Measurements from ENCODE around the gene EIF1AX.

The EIF1AX gene

GRCh38 chrX:20159797-20160385, 18.3 kb upstream of the EIF1AX start:
- H3K36me3 ChIP-seq (ENCODE audit: insufficient read depth, low read length) = peaks cover 7% of the 10 kb centered on the region; the same call in 1 of the 2 replicates
- H3K27ac ChIP-seq = no peak overlapping the region
- no peak overlapping the region for H3K4me3 ChIP-seq
- no peak for TF ChIP-seq FOXP2 (optimal IDR thresholded peaks at IDR 0.05; ENCODE audit: control extremely low read depth, extremely low read length, insufficient read depth)
- TF ChIP-seq EZH2 (IDR thresholded peaks at IDR 0.05) = no peak
- no peak for TF ChIP-seq POLR2AphosphoS5 (IDR thresholded peaks at IDR 0.05; ENCODE audit: borderline replicate concordance, low read depth, low read length)
- H3K9ac ChIP-seq (ENCODE audit: insufficient read length) = no peak overlapping the region
- H3K9me3 ChIP-seq (ENCODE audit: low read depth, low read length) = no peaks in the 10 kb centered on the region
- no peak for DNase-seq (ENCODE audit: low read depth, low spot score)

GRCh38 chrX:20151689-20152088, 10.1 kb upstream of the EIF1AX start:
- no peak overlapping the region for H3K27ac ChIP-seq
- DNase-seq (ENCODE audit: low read depth, low spot score) = no peak
- H3K4me3 ChIP-seq = no peak overlapping the region
- H3K9me3 ChIP-seq (ENCODE audit: low read depth, low read length) = no peaks in the 10 kb centered on the region
- TF ChIP-seq EZH2 (IDR thresholded peaks at IDR 0.05) = no peak
- TF ChIP-seq FOXP2 (optimal IDR thresholded peaks at IDR 0.05; ENCODE audit: control extremely low read depth, extremely low read length, insufficient read depth) = no peak
- TF ChIP-seq POLR2AphosphoS5 (IDR thresholded peaks at IDR 0.05; ENCODE audit: borderline replicate concordance, low read depth, low read length) = no peak
- no peak overlapping the region for H3K9ac ChIP-seq (ENCODE audit: insufficient read length)
- peaks cover 10% of the 10 kb centered on the region; the same call in 1 of the 2 replicates for H3K36me3 ChIP-seq (ENCODE audit: insufficient read depth, low read length)

GRCh38 chrX:20149326-20149725, 7.7 kb upstream of the EIF1AX start:
- H3K4me3 ChIP-seq = no peak overlapping the region
- no peak overlapping the region for H3K27ac ChIP-seq
- no peak overlapping the region for H3K9ac ChIP-seq (ENCODE audit: insufficient read length)
- H3K36me3 ChIP-seq (ENCODE audit: insufficient read depth, low read length) = 0 out of 2 replicates have a peak, but pooled peaks cover under 1% of the 10 kb centered on the region
- TF ChIP-seq EZH2 (IDR thresholded peaks at IDR 0.05) (no peak), POLR2AphosphoS5 (IDR thresholded peaks at IDR 0.05; ENCODE audit: borderline replicate concordance, low read depth, low read length) (no peak), FOXP2 (optimal IDR thresholded peaks at IDR 0.05; ENCODE audit: control extremely low read depth, extremely low read length, insufficient read depth) (no peak)
- H3K9me3 ChIP-seq (ENCODE audit: low read depth, low read length) = no peaks in the 10 kb centered on the region
- DNase-seq (ENCODE audit: low read depth, low spot score) = no peak

GRCh38 chrX:20147561-20147960, 5.9 kb upstream of the EIF1AX start:
- Histone ChIP-seq H3K4me3 (no peak overlapping the region), H3K9me3 (ENCODE audit: low read depth, low read length) (no peaks in the 10 kb centered on the region), H3K27ac (no peak overlapping the region), H3K36me3 (ENCODE audit: insufficient read depth, low read length) (no peaks in the 10 kb centered on the region), H3K9ac (ENCODE audit: insufficient read length) (no peak overlapping the region)
- TF ChIP-seq FOXP2 (optimal IDR thresholded peaks at IDR 0.05; ENCODE audit: control extremely low read depth, extremely low read length, insufficient read depth) (no peak), POLR2AphosphoS5 (IDR thresholded peaks at IDR 0.05; ENCODE audit: borderline replicate concordance, low read depth, low read length) (no peak), EZH2 (IDR thresholded peaks at IDR 0.05) (no peak)
- no peak for DNase-seq (ENCODE audit: low read depth, low spot score)

DNA sequence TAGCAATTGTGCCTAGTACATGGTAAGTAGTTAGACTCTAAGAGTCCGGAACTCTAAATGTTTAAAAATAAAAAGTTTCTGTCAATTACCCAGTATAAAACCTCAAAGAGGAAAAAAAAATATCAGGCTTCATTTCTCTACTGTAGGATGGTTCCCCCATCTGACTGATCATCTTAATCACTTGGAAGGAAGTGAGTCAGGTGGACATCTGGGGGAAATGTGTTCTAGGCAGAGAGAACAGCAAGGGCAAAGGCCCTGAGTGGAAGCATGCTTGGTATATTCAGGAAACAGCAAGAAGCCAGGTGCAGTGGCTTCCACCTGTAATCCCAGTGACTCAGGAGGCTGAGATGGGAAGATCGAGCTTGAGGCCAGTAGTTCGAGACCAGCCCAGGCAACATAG, 2.9 kb upstream of the EIF1AX start:
- TF ChIP-seq EZH2 (IDR thresholded peaks at IDR 0.05) = no peak
- no peak for TF ChIP-seq POLR2AphosphoS5 (IDR thresholded peaks at IDR 0.05; ENCODE audit: borderline replicate concordance, low read depth, low read length)
- no peak for TF ChIP-seq FOXP2 (optimal IDR thresholded peaks at IDR 0.05; ENCODE audit: control extremely low read depth, extremely low read length, insufficient read depth)
- Histone ChIP-seq H3K4me3 (no peak overlapping the region), H3K36me3 (ENCODE audit: insufficient read depth, low read length) (peaks cover 11% of the 10 kb centered on the region), H3K27ac (no peak overlapping the region), H3K9ac (ENCODE audit: insufficient read length) (no peak overlapping the region), H3K9me3 (ENCODE audit: low read depth, low read length) (no peaks in the 10 kb centered on the region)
- DNase-seq (ENCODE audit: low read depth, low spot score) = no peak

DNA sequence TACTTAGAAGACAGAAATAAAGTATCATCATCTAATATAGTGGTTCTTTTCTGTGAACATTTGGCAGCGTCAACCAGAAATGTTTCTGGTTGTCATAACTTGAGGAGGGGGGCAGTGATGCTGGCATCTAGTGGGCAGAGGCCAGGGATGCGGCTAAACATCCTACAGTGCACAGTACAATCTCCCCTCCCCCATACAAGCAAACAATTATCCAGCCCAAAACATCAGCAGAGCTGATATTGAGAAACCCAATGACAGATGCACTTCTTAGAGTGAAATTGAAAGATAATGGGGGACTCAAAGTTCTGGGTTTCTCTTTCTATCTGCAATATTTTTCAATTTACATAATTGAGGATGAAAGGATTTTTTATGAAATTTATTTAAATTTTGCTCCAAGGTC, 1.9 kb upstream of the EIF1AX start:
- Histone ChIP-seq H3K9me3 (ENCODE audit: low read depth, low read length) (no peaks in the 10 kb centered on the region), H3K27ac (no peak overlapping the region), H3K9ac (ENCODE audit: insufficient read length) (no peak overlapping the region), H3K4me3 (no peak overlapping the region), H3K36me3 (ENCODE audit: insufficient read depth, low read length) (peaks cover 20% of the 10 kb centered on the region)
- DNase-seq (ENCODE audit: low read depth, low spot score) = no peak
- TF ChIP-seq EZH2 (IDR thresholded peaks at IDR 0.05) = no peak
- no peak for TF ChIP-seq POLR2AphosphoS5 (IDR thresholded peaks at IDR 0.05; ENCODE audit: borderline replicate concordance, low read depth, low read length)
- no peak for TF ChIP-seq FOXP2 (optimal IDR thresholded peaks at IDR 0.05; ENCODE audit: control extremely low read depth, extremely low read length, insufficient read depth)

DNA sequence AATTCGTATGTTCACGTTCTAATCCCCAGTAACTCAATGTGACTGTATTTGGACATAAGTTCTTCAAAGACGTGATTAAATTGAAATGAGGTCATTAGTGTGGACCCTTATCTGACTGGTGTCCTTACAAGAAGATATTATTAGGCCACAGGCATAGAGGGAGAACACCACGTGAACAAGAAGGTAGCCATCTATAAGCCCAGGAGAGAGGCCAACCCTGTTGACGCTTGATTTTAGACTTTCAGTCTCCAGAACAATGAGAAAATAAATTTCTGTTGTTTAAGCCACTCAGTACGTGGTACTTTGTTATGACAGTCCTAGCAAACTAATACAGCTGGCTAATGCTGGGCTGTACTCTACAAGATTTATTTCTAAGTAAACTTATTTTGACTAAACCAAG, 1.5 kb upstream of the EIF1AX start:
- DNase-seq (ENCODE audit: low read depth, low spot score) = no peak
- Histone ChIP-seq H3K9ac (ENCODE audit: insufficient read length) (no peak overlapping the region), H3K27ac (no peak overlapping the region), H3K9me3 (ENCODE audit: low read depth, low read length) (no peaks in the 10 kb centered on the region), H3K36me3 (ENCODE audit: insufficient read depth, low read length) (peaks cover 24% of the 10 kb centered on the region), H3K4me3 (no peak overlapping the region)
- TF ChIP-seq POLR2AphosphoS5 (IDR thresholded peaks at IDR 0.05; ENCODE audit: borderline replicate concordance, low read depth, low read length) = no peak
- TF ChIP-seq FOXP2 (optimal IDR thresholded peaks at IDR 0.05; ENCODE audit: control extremely low read depth, extremely low read length, insufficient read depth) = no peak
- TF ChIP-seq EZH2 (IDR thresholded peaks at IDR 0.05) = no peak

GRCh38 chrX:20140420-20140819, 1.2 kb downstream of the EIF1AX start:
- no peak for DNase-seq (ENCODE audit: low read depth, low spot score)
- Histone ChIP-seq H3K27ac (no peak overlapping the region), H3K4me3 (peak overlapping the region; percentile 90), H3K36me3 (ENCODE audit: insufficient read depth, low read length) (peaks cover 50% of the 10 kb centered on the region), H3K9me3 (ENCODE audit: low read depth, low read length) (no peaks in the 10 kb centered on the region), H3K9ac (ENCODE audit: insufficient read length) (peak overlapping the region; percentile 97)
- TF ChIP-seq EZH2 (IDR thresholded peaks at IDR 0.05) (no peak), POLR2AphosphoS5 (IDR thresholded peaks at IDR 0.05; ENCODE audit: borderline replicate concordance, low read depth, low read length) (no peak), FOXP2 (optimal IDR thresholded peaks at IDR 0.05; ENCODE audit: control extremely low read depth, extremely low read length, insufficient read depth) (no peak)

DNA sequence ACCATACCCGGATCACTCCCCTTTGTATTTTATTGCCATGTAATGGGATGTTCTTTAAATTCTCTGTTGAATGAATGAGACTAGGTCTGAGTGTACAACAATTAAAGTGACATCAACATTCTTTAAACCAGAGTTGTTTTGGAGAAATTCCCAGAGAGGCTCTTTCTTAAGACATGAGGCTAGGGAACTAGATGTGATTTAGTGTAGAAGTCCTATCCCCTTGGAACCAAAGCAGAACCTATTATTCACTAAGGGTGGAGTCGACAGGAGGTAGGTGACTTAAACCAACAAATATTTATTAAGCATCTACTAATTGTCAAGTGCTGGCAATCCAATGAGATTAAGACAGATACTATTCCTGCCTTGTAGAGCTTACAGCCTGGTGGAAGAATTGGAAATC, 1.7 kb downstream of the EIF1AX start:
- no peak for TF ChIP-seq POLR2AphosphoS5 (IDR thresholded peaks at IDR 0.05; ENCODE audit: borderline replicate concordance, low read depth, low read length)
- TF ChIP-seq EZH2 (IDR thresholded peaks at IDR 0.05) = no peak
- TF ChIP-seq FOXP2 (optimal IDR thresholded peaks at IDR 0.05; ENCODE audit: control extremely low read depth, extremely low read length, insufficient read depth) = no peak
- Histone ChIP-seq H3K4me3 (peak overlapping the region; percentile 90), H3K9ac (ENCODE audit: insufficient read length) (peak overlapping the region; percentile 97), H3K27ac (no peak overlapping the region), H3K9me3 (ENCODE audit: low read depth, low read length) (no peaks in the 10 kb centered on the region), H3K36me3 (ENCODE audit: insufficient read depth, low read length) (peaks cover 54% of the 10 kb centered on the region)
- DNase-seq (ENCODE audit: low read depth, low spot score) = no peak
